K562 (cell line): Measurements from ENCODE around the gene PEPD. TPM values are rescaled to one million over a fixed set of nuclear protein-coding genes. Genes with fewer than 3 reads are reported as not detected.

Source experiments
- ATAC-seq: fragments of 200-7000 bp; cut with Tn5 transposase; 3 replicates; pipeline ENCODE4 v1.9.1; 2020; ENCODE audit warnings: moderate library complexity
- BruUV-seq: library from RNA; stranded (reverse); fragments of 400-500 nt; replicated peaks from 2 replicates; lab custom pipeline; 2021; lab: Mats Ljungman, UMichigan
- CTCF ChIA-PET: fragments of 300-600 bp; formaldehyde crosslinking; extraction: SDS; loops from one replicate; lab custom pipeline; 2021; ENCODE audit warnings: low intra/inter-chr PET ratio; lab: Yijun Ruan, JAX
- POLR2A ChIA-PET: fragments of 300-600, 350-650 bp; sonication (Branson Sonifier 250); formaldehyde crosslinking; extraction: SDS; loops from one replicate; lab custom pipeline; 2021; ENCODE audit warnings: antibody characterized with exemption, inconsistent platforms; lab: Yijun Ruan, JAX
- DNase-seq, 4 experiments: peaks; one replicate each; pipeline versions ENCODE4 v3.0.0 to v3.0.0-alpha.2; 2011 to 2018; ENCODE audit warnings: low spot score in 3 of 4, mixed read lengths in 3 of 4; ENCODE audit errors: extremely low read depth in 1 of 4
- FAIRE-seq: peaks from 2 replicates; lab custom pipeline; 2011; peaks lifted over from hg19 to GRCh38; lab: Jason Lieb, UNC
- H2AFZ ChIP-seq: 2 replicates; pipeline ENCODE4 v1.6.0; 2011; ENCODE audit warnings: low read depth, low read length, control low read depth, inconsistent platforms
- H3K27ac ChIP-seq: fragments of 200-600 bp; 3 replicates; pipeline ENCODE4 v1.8.0; 2011; ENCODE audit warnings: low read depth, mild to moderate bottlenecking, control low read depth, inconsistent platforms, low read length, moderate library complexity, mixed read lengths; ENCODE audit errors: extremely low read depth
- H3K27me3 ChIP-seq, 2 experiments: fragments of 300-600 bp in 1 of 2; 2 replicates in 1 of 2; 3 replicates in 1 of 2; pipeline versions ENCODE4 v1.6.0 to v1.8.0; 2011; ENCODE audit warnings: inconsistent platforms in 2 of 2, low read length in 2 of 2, mild to moderate bottlenecking in 1 of 2, mixed read lengths in 1 of 2, moderate library complexity in 1 of 2; ENCODE audit not compliant: control insufficient read depth in 2 of 2, insufficient read depth in 2 of 2
- H3K36me3 ChIP-seq: fragments of 300-600 bp; 3 replicates; pipeline ENCODE4 v1.8.0; 2011; ENCODE audit warnings: mild to moderate bottlenecking, low read length, inconsistent platforms; ENCODE audit not compliant: control insufficient read depth, insufficient read depth
- H3K4me1 ChIP-seq, 2 experiments: fragments of 200-600 bp in 1 of 2; replicated peaks in 1 of 2; 2 replicates in 1 of 2; 3 replicates in 1 of 2; pipeline versions ENCODE4 v1.5.1 to v1.8.0; 2011; ENCODE audit warnings: inconsistent platforms in 2 of 2, low read length in 2 of 2, mild to moderate bottlenecking in 1 of 2, mixed read lengths in 1 of 2, moderate library complexity in 1 of 2; ENCODE audit not compliant: control insufficient read depth in 2 of 2, insufficient read depth in 2 of 2
- H3K4me2 ChIP-seq: 2 replicates; pipeline ENCODE4 v1.6.1; 2011; ENCODE audit warnings: low read length, control low read depth, inconsistent platforms, mixed read lengths; ENCODE audit not compliant: insufficient read depth
- H3K4me3 ChIP-seq: fragments of 200-600 bp; sonication (generic), shearing (Covaris generic); 2 replicates; pipeline ENCODE4 v1.5.1; 2016; ENCODE audit warnings: control low read depth, inconsistent platforms
- H3K79me2 ChIP-seq: fragments of 200-600 bp; 3 replicates; pipeline ENCODE4 v1.8.0; 2011; ENCODE audit warnings: low read length, inconsistent platforms; ENCODE audit not compliant: control insufficient read depth, insufficient read depth
- H3K9ac ChIP-seq, 2 experiments: 2 replicates each; pipeline versions ENCODE4 v1.6.0 to v1.6.1; 2011; ENCODE audit warnings: low read depth in 2 of 2, low read length in 2 of 2, control low read depth in 1 of 2, inconsistent platforms in 1 of 2, mild to moderate bottlenecking in 1 of 2, mixed read lengths in 1 of 2; ENCODE audit not compliant: insufficient read depth in 1 of 2
- H3K9me1 ChIP-seq: one replicate; pipeline ENCODE4 v1.6.0; 2011; ENCODE audit warnings: inconsistent platforms, mild to moderate bottlenecking, low read length, moderate library complexity; ENCODE audit not compliant: control insufficient read depth, insufficient read depth
- H3K9me3 ChIP-seq: replicated peaks from 2 replicates; pipeline ENCODE4 v1.5.1; 2011; ENCODE audit warnings: low read depth, low read length, inconsistent platforms; ENCODE audit not compliant: control insufficient read depth, insufficient read depth
- H4K20me1 ChIP-seq: replicated peaks from 2 replicates; pipeline ENCODE4 v1.6.1; 2011; ENCODE audit warnings: low read length, inconsistent platforms, mixed read lengths; ENCODE audit not compliant: control insufficient read depth, insufficient read depth
- C11orf30 ChIP-seq: fragments of 450-650 bp; IDR thresholded peaks from 2 replicates; pipeline ENCODE4 v1.6.1; 2016; ENCODE audit warnings: low read depth, mild to moderate bottlenecking
- CREB3 ChIP-seq: fragments of 450-650 bp; conservative IDR thresholded peaks from 2 replicates; pipeline ENCODE4 v1.6.1; 2016; ENCODE audit warnings: missing genetic modification characterization, low read depth, mild to moderate bottlenecking, missing compliant biosample characterization, moderate library complexity
- POU5F1 ChIP-seq: fragments of 150-350 bp; IDR thresholded peaks from 2 replicates; pipeline ENCODE4 v1.6.1; 2014; ENCODE audit warnings: borderline replicate concordance, low read length, low read depth, mild to moderate bottlenecking; ENCODE audit not compliant: partially characterized antibody
- TAF1 ChIP-seq: IDR thresholded peaks from 2 replicates; pipeline ENCODE4 v1.6.1; 2011; ENCODE audit warnings: mild to moderate bottlenecking, low read length, moderate library complexity; ENCODE audit not compliant: insufficient read depth, control insufficient read depth, severe bottlenecking; ENCODE audit errors: extremely low read depth
- TBP ChIP-seq: optimal IDR thresholded peaks from 2 replicates; pipeline ENCODE3; 2011; ENCODE audit warnings: low read depth, low read length, improper control_type of control experiment
- ZNF175 ChIP-seq: fragments of 200-800 bp; sonication (Bioruptor generic); IDR thresholded peaks from 2 replicates; pipeline ENCODE4 v1.6.1; 2016; ENCODE audit warnings: low read depth, mild to moderate bottlenecking, missing genetic modification characterization, missing compliant biosample characterization
- WGBS: fragments of 100-300 bp; shearing (Covaris generic); methylation state at CpG from one replicate; pipeline ENCODE4 v1.1.6; 2016; ENCODE audit warnings: low coverage, mixed read lengths; ENCODE audit not compliant: insufficient coverage; ENCODE audit errors: missing lambda C conversion rate; 5-methylcytosine and 5-hydroxymethylcytosine counted together
- in situ Hi-C: fragments of 300-500 bp; cut with MboI; formaldehyde crosslinking; loops from 4 replicates; pipeline ENCODE4 v1.15.0; 2018; ENCODE audit warnings: inconsistent platforms, mixed read lengths
- intact Hi-C: fragments of 100-400 bp; cut with micrococcal nuclease; formaldehyde crosslinking; loops from 2 replicates; pipeline ENCODE4 v1.14.2; 2022
- polyA plus RNA-seq, 8 experiments: library from polyadenylated mRNA; depleted of rRNA in 4 of 8; stranded (reverse) in 5 of 8; unstranded in 3 of 8; fragments of >200 nt; fragmentation: Nextera tagmentation in 2 of 8; fragmentation: Illumina TruSeq in 1 of 8; extraction: Ambion mirVana in 2 of 8; extraction: Trizol in 1 of 8; gene quantifications; 2 replicates each; pipeline versions ENCODE4 v1.2.1 to v1.2.3, GENCODE V29; 2011 to 2014; ENCODE audit warnings: inconsistent platforms in 1 of 8, missing spikeins in 1 of 8
- total RNA-seq, 7 experiments: library from RNA; depleted of rRNA in 6 of 7; stranded (reverse); fragments of >200 nt in 6 of 7; fragmentation: Illumina TruSeq in 2 of 7; extraction: Trizol in 2 of 7; gene quantifications; 2 replicates each; pipeline versions ENCODE4 v1.2.1 to v1.2.3, GENCODE V29; 2011 to 2021; ENCODE audit warnings: low replicate concordance in 1 of 7

PEPD gene
- total and polyA plus RNA-seq, 9 of the 15 experiments (the other 6 are each of a cell fraction or from before 2014, with no cell fraction given) = 1.3 to 19.2 (median 16.0) TPM

- TF ChIP-seq TAF1 (peak; percentile 84), ZNF175 (CRISPR knock-in tag) (no peak), TBP (peak; percentile 87), C11orf30 (peak; percentile 100)
Measured at GRCh38 chr19:33521480-33522370, at the start of gene PEPD (continued).

- POLR2A ChIA-PET = interaction anchor here (0.9 kb wide), 1 partner anchor 9 kb away, joined by 3 read pairs; no protein-coding TSS in a partner anchor
Measured at GRCh38 chr19:33569821-33570220, 48.2 kb upstream of the PEPD start.

More at GRCh38 chr19:33569821-33570220, 48.2 kb upstream of the PEPD start:
- 3% methylated on average over 5 of the region's 5 CpGs for WGBS
- CTCF ChIA-PET = no interaction called here
- peaks cover 2 to 5% of the 10 kb centered on the region in 2 experiments; a peak in 3 of 5 replicates for H3K27me3 ChIP-seq
- intact Hi-C loops = no loop called here
- H2AFZ ChIP-seq = no peak overlapping the region
- BruUV-seq = no TSS peak
- FAIRE-seq (no peak), ATAC-seq (no peak), DNase-seq (no peak)
- no peak overlapping the region for H3K4me3 ChIP-seq
- H3K9me1 ChIP-seq = no peaks in the 10 kb centered on the region
- no peak overlapping the region for H3K4me2 ChIP-seq
- H3K9me3 ChIP-seq = no peaks in the 10 kb centered on the region
- no peak overlapping the region for H3K27ac ChIP-seq
- in situ Hi-C loops = no loop called here
- TF ChIP-seq POU5F1 (no peak), CREB3 (tag) (no peak)
- no peaks in the 10 kb centered on the region for H3K79me2 ChIP-seq
- no peaks in the 10 kb centered on the region for H3K4me1 ChIP-seq
- no peak overlapping the region for H3K9ac ChIP-seq
- no peaks in the 10 kb centered on the region for H3K36me3 ChIP-seq
- H4K20me1 ChIP-seq = no peaks in the 10 kb centered on the region
